PFSK-1 (cell line): ENCODE data around the gene GALNT9.

Experiments
- POLR2AphosphoS5 ChIP-seq: IDR thresholded peaks from 2 replicates; pipeline ENCODE4 v1.6.1; 2012; ENCODE audit warnings: low read depth, mild to moderate bottlenecking, control low read depth, low read length, moderate library complexity
- REST ChIP-seq, 2 experiments: IDR thresholded peaks; 2 replicates each; pipeline versions ENCODE4 v1.6.1 to v1.8.0; 2011 to 2012; ENCODE audit warnings: low read depth in 2 of 2, low read length in 2 of 2, control low read depth in 1 of 2, inconsistent platforms in 1 of 2, mild to moderate bottlenecking in 1 of 2, moderate library complexity in 1 of 2; ENCODE audit not compliant: insufficient read depth in 1 of 2
- TAF1 ChIP-seq: IDR thresholded peaks from 2 replicates; pipeline ENCODE4 v1.6.1; 2012; ENCODE audit warnings: low read length, control low read depth, borderline replicate concordance; ENCODE audit not compliant: insufficient read depth

- no peak for TF ChIP-seq POLR2AphosphoS5
- no peak for TF ChIP-seq TAF1
- no peak for TF ChIP-seq REST (IDR thresholded peaks at IDR 0.05; ENCODE audit: insufficient read depth in 1 of 2, low read depth in 2 of 2, low read length in 2 of 2)
These were observed 2.7 kb downstream of the GALNT9 start for GRCh38 chr12:132326646-132327045.
